GM12892 (cell line): ENCODE results near the gene IL6R.

ENCODE experiments used
- POLR2A ChIP-seq: IDR thresholded peaks from 2 replicates; pipeline ENCODE4 v1.6.1; 2011; ENCODE audit warnings: low read depth, low read length, control low read depth
- POLR2AphosphoS5 ChIP-seq: IDR thresholded peaks from 2 replicates; pipeline ENCODE4 v1.6.1; 2011; ENCODE audit warnings: low read depth, low read length, control low read depth
- TAF1 ChIP-seq: IDR thresholded peaks from 2 replicates; pipeline ENCODE4 v1.6.1; 2011; ENCODE audit warnings: low read depth, mild to moderate bottlenecking, control low read depth, low read length, borderline replicate concordance

DNA sequence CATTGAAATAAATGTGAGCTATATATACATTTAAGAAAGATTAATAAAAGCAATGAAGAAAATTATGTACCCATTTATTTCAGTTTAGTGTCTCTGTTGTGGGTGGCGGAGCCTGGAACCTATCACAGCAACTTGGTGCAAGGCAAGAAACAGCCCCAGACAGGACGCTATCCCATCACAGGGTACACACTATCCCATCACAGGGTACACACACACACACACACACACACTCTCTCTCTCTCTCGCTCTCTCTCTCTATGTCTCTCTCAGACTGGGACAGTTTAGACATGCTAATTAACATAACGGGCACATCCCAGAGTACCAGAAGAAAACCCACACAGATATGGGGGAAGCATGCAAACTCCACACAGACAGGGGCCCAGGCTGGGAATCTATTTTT is 6.5 kb upstream of the IL6R start:
- no peak for TF ChIP-seq POLR2A
- no peak for TF ChIP-seq POLR2AphosphoS5
- TF ChIP-seq TAF1: no peak
